Colonic mucosa (tissue), 4 donors: ENCODE results near the gene ZC3H7A. TPM values are rescaled to one million over a fixed set of nuclear protein-coding genes. Genes with fewer than 3 reads are reported as not detected.

Source experiments
- DNase-seq: peaks from one replicate; pipeline ENCODE4 v3.0.0-alpha.2; 2020
- H3K27ac ChIP-seq: fragments of 200-600 bp; one replicate; pipeline ENCODE4 v1.8.0; 2021
- H3K27me3 ChIP-seq: fragments of 200-600 bp; one replicate; pipeline ENCODE4 v1.8.0; 2021
- H3K36me3 ChIP-seq: fragments of 200-600 bp; one replicate; pipeline ENCODE4 v1.8.0; 2021
- H3K4me1 ChIP-seq: fragments of 200-600 bp; one replicate; pipeline ENCODE4 v1.8.0; 2021; ENCODE audit warnings: mild to moderate bottlenecking
- H3K4me3 ChIP-seq: fragments of 200-600 bp; one replicate; pipeline ENCODE4 v1.8.0; 2021
- H3K9ac ChIP-seq, 2 donors: one replicate each; pipeline ENCODE4 v1.7.0; 2013; ENCODE audit warnings: control low read depth in 2 of 2, low read depth in 2 of 2, low read length in 2 of 2
- H3K9me3 ChIP-seq: fragments of 200-600 bp; one replicate; pipeline ENCODE4 v1.8.0; 2021
- intact Hi-C: fragments of 100-400 bp; cut with DNase I; formaldehyde crosslinking; loops from one replicate; pipeline ENCODE4 v1.14.1; 2022
- total RNA-seq, 2 donors: library from RNA; stranded (reverse); fragmentation: NEBNext Ultra II Directional in 1 of 2; extraction: Animal tissue kit (Norgen Biotek cat#: 25700) in 1 of 2; gene quantifications; one replicate each; pipeline ENCODE4 v1.2.1, GENCODE V29; 2021
- TF ChIP-seq, protein P1 (sequence below): fragments of 200-600 bp; IDR thresholded peaks from one replicate; pipeline ENCODE4 v1.8.0; 2022; ENCODE audit warnings: antibody characterized with exemption, mild to moderate bottlenecking
- donor health status: healthy.
- donor health status: DM: no; HTN: no; CAD: no.
- donor health status: DM: no; HTN: no; CAD: no.

Gene ZC3H7A
- total RNA-seq, 2 donors from 2014 or later: 40.2 to 47.1 TPM

DNA sequence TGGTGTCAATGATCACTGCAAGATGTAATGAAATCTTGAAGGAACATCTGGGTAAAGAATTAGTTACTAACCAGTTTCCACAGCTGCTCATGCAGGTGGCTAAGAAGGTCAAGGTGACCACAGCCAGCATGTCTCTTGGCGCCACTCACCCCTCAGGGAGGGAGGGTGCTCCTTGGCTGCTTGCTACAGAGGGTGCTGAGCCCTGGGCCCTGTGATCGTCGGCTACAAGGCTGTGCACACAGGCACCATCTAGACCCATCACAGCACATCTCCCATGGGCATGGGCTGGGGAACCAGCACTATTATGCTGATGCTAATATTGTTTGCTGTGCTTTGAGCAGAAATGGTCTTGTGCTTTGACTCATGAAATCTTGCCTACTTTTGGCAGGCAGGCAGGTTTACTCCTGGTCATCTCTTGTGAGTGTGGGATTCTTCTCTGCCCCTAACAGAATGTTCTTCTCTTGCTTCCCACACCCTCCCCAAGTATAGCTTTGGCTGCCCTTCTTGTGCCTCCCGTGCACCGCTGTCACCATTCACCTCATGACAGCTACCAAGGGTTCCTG lies 90.8 kb downstream of the ZC3H7A start:
- H3K27ac ChIP-seq: no peak overlapping the region
- H3K36me3 ChIP-seq: no peaks in the 10 kb centered on the region

DNA sequence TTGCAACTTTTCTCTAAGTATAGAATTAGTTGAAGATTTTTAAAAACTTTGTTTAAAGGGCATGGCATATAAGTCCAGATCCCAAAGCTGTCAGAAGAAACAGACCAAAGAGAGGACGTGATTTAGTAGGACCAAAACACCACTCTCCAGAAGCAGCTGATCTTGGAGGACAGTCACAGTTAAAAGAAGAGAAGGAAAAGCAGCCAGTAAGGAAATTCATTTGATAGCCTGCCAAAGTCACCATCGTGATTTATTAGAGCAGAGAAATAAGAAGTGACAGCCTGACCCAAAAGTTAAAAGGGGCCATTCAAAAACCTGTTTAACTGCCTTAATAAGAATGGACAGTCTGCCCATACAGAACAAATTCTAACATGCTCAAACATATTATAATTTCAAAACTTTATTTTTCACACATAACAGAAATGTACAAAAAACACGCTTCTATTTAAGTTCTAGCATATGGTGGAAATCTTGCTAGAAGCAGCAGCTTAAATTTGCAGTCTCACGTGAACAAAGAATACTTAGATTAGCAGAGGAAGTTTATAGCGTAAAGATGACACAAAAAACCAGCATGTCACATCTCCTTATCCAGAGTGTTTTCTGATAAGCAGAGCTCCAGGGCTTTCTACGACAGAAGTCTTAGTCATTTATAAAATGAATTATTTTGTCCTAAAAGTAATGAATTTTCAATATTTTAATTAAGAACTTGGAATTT lies 91.6 kb downstream of the ZC3H7A start:
- H3K9ac ChIP-seq: no peak overlapping the region
- H3K36me3 ChIP-seq: no peaks in the 10 kb centered on the region
- TF ChIP-seq, protein P1, sequence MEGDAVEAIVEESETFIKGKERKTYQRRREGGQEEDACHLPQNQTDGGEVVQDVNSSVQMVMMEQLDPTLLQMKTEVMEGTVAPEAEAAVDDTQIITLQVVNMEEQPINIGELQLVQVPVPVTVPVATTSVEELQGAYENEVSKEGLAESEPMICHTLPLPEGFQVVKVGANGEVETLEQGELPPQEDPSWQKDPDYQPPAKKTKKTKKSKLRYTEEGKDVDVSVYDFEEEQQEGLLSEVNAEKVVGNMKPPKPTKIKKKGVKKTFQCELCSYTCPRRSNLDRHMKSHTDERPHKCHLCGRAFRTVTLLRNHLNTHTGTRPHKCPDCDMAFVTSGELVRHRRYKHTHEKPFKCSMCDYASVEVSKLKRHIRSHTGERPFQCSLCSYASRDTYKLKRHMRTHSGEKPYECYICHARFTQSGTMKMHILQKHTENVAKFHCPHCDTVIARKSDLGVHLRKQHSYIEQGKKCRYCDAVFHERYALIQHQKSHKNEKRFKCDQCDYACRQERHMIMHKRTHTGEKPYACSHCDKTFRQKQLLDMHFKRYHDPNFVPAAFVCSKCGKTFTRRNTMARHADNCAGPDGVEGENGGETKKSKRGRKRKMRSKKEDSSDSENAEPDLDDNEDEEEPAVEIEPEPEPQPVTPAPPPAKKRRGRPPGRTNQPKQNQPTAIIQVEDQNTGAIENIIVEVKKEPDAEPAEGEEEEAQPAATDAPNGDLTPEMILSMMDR: no peak
- DNase-seq: no peak
- no peak overlapping the region for H3K4me3 ChIP-seq
- H3K4me1 ChIP-seq: no peaks in the 10 kb centered on the region
- no peaks in the 10 kb centered on the region for H3K9me3 ChIP-seq
- intact Hi-C loops: no loop called here
- H3K27ac ChIP-seq: no peak overlapping the region
- H3K27me3 ChIP-seq: no peaks in the 10 kb centered on the region

More for the DNA sequence above, 90.8 kb downstream of the ZC3H7A start:
- Histone ChIP-seq H3K4me3 (no peak overlapping the region), H3K4me1 (no peaks in the 10 kb centered on the region), H3K27me3 (no peaks in the 10 kb centered on the region), H3K9me3 (no peaks in the 10 kb centered on the region), H3K9ac (no peak overlapping the region)
- DNase-seq: no peak
- TF ChIP-seq, protein P1: no peak
- intact Hi-C loops: no loop called here

Other genes starting within 250 kb of the ZC3H7A start
- 100 to 1,000 TPM; 144 to 211 TPM for gene LITAF, start 210.3 kb downstream of the ZC3H7A start, total RNA-seq
- 1 to 10 TPM; 2.4 to 5.6 TPM for gene SNN, start 128.8 kb downstream of the ZC3H7A start, total RNA-seq
- gene TXNDC11, start 54.4 kb downstream of the ZC3H7A start, total RNA-seq: 10 to 100 TPM; 52.0 to 62.1 TPM
- gene RSL1D1, start 54.3 kb upstream of the ZC3H7A start, total RNA-seq: 10 to 100 TPM; 89.5 to 99.3 TPM
- gene GSPT1, start 118.7 kb upstream of the ZC3H7A start, total RNA-seq: 100 to 1,000 TPM; 135 to 174 TPM
- gene NPIPB2, start 144.8 kb upstream of the ZC3H7A start, total RNA-seq: 1 to 10 TPM; 2.4 to 9.3 TPM
- 1 to 10 TPM; 1.3 to 4.2 TPM for gene TNFRSF17, start 168.0 kb upstream of the ZC3H7A start, total RNA-seq
- gene SNX29, start 179.5 kb upstream of the ZC3H7A start, total RNA-seq: 10 to 100 TPM in 1 of 2 donors, 1 to 10 TPM in 1; 9.6 to 11.3 TPM